ENCODE data around the gene ZFYVE19. TPM values are rescaled to one million over a fixed set of nuclear protein-coding genes. Genes with fewer than 3 reads are reported as not detected.
"Not testable (repeated sequence)": the region's sequence is repeated elsewhere in the genome, so short reads cannot be mapped to it uniquely, and the experiment has no call there.

Gene ZFYVE19
- total RNA-seq, 2 donors from 2014 or later, result 27.0 to 29.3 TPM

- Histone ChIP-seq H3K9me3 (no peaks in the 10 kb centered on the region), H3K36me3 (replicated peaks in 1 of 2; ENCODE audit: insufficient read depth in 1 of 2, low read depth in 2 of 2) (peaks cover 5 to 25% of the 10 kb centered on the region in 2 donors), H3K27me3 (no peaks in the 10 kb centered on the region), H3K4me3 (no peak overlapping the region), H3K27ac (peak overlapping the region; percentile 40 to 74 (median 65)), H3K4me1 (peaks cover 36% of the 10 kb centered on the region)
- TF ChIP-seq POLR2A (IDR thresholded peaks at IDR 0.05), result peak in 1 of 3 donors; percentile 11
- TF ChIP-seq, protein P1, sequence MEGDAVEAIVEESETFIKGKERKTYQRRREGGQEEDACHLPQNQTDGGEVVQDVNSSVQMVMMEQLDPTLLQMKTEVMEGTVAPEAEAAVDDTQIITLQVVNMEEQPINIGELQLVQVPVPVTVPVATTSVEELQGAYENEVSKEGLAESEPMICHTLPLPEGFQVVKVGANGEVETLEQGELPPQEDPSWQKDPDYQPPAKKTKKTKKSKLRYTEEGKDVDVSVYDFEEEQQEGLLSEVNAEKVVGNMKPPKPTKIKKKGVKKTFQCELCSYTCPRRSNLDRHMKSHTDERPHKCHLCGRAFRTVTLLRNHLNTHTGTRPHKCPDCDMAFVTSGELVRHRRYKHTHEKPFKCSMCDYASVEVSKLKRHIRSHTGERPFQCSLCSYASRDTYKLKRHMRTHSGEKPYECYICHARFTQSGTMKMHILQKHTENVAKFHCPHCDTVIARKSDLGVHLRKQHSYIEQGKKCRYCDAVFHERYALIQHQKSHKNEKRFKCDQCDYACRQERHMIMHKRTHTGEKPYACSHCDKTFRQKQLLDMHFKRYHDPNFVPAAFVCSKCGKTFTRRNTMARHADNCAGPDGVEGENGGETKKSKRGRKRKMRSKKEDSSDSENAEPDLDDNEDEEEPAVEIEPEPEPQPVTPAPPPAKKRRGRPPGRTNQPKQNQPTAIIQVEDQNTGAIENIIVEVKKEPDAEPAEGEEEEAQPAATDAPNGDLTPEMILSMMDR (IDR thresholded peaks at IDR 0.05), result peak; percentile 91 to 99 (median 99)
- ATAC-seq (peak; percentile 93), DNase-seq (peak; percentile 85 to 92 (median 88))
- WGBS, 2 donors, result 18 to 25% methylated on average over 12 to 15 of the region's 15 CpGs
- intact Hi-C loops (cut with DNase I), result loop anchor here (5.0 kb wide), 1 partner anchor 35 kb away; the partner anchor contains the start of gene VPS18
Measured at GRCh38 chr15:40857601-40858341, 50.9 kb downstream of the ZFYVE19 start.

DNA sequence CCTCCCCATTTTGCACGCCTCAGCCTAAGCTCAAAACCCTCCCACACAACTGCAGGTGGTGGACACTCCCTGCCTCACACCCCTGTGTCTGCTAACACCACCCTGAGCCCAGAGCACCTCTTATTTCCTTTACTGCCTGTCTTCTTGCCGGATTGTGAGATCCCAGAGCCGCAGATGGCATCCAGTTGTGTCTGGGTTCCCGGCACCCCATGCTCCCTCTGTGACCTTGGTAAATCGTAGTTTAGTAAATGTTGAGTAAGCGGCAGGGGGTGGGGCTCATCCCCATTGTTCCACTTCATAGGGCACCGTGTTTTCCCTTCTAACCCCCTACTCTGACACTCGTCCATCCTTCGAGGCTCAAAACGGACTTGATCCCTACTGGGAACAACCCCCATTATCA is 51.8 kb downstream of the ZFYVE19 start:
- no peaks in the 10 kb centered on the region for H3K27me3 ChIP-seq
- no peaks in the 10 kb centered on the region for H3K9me3 ChIP-seq
- peak; percentile 49 to 71 (median 66) for DNase-seq
- peaks cover 39% of the 10 kb centered on the region for H3K4me1 ChIP-seq
- intact Hi-C loops (cut with DNase I), result loop anchor here (5.0 kb wide), 1 partner anchor 34 kb away; the partner anchor contains the start of gene VPS18
- ATAC-seq, result no peak
- H3K4me3 ChIP-seq, result no peak overlapping the region
- peak overlapping the region; percentile 45 to 74 (median 52) for H3K27ac ChIP-seq
- H3K36me3 ChIP-seq (replicated peaks in 1 of 2; ENCODE audit: insufficient read depth in 1 of 2, low read depth in 2 of 2), result peaks cover 5 to 22% of the 10 kb centered on the region in 2 donors
- 31 to 33% methylated on average over 10 of the region's 10 CpGs for WGBS, 2 donors
- no peak for TF ChIP-seq POLR2A (IDR thresholded peaks at IDR 0.05)
- TF ChIP-seq, protein P1 (IDR thresholded peaks at IDR 0.05), result no peak

DNA sequence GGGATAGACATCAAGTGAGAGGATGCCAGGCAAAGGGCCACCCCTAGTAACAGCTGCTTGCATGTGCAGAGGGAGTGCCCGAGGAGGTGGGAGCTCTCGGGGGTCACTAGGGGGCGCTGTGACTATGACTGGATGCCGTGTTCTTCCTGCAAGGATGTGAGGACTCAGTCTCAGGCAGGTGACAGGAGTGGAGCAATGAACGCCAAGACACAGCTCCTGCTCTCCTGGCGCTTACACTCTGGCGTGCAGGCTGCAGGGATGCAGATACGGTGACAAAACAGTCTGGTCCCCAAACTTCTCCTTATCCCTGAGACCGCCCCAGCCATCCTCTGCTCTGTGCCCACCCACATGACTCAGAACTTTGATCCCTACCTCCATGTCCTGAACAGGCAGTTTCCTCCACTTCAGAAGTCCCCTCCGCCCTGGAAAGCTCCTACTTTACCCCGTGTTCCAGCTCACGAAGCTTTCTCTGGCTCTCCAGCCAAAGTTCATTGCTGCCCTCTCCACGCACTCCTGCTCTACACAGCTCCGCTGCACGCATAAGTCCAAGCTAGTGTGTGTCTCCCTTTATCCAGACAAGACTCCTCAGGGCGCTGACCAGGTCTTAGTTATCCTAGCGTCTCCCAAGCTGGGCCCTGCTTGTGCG is 52.4 kb downstream of the ZFYVE19 start:
- peak overlapping the region; percentile 45 to 74 (median 52) for H3K27ac ChIP-seq
- ATAC-seq, result peak; percentile 77

DNA sequence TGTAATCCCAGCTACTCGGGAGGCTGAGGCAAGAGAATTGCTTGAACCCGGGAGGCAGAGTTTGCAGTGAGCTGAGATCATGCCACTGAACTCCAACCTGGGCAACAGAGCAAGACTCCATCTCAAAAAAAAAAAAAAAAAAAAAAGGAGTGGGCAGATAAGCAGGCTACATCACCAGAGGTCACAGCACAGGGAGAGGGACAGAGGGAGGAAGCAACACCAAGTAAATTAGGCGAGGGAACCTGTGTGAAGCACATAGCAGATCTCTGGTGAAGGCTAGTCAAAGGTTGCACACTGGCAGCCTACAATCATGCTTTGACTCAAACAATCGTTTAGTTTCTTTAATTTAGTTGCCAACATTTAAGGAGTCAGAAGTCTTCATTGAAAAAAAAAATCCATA is 54.3 kb downstream of the ZFYVE19 start:
- H3K36me3 ChIP-seq (replicated peaks in 1 of 2; ENCODE audit: insufficient read depth in 1 of 2, low read depth in 2 of 2); H3K27me3 ChIP-seq; ATAC-seq; DNase-seq; H3K4me3 ChIP-seq; H3K9me3 ChIP-seq; intact Hi-C loops (cut with DNase I); H3K27ac ChIP-seq: not testable (repeated sequence)
- peaks cover 57% of the 10 kb centered on the region for H3K4me1 ChIP-seq
- WGBS, 2 donors, result 56 to 67% methylated on average over 4 of the region's 4 CpGs

More for the DNA sequence above, 52.4 kb downstream of the ZFYVE19 start:
- peak; percentile 87 to 94 (median 92) for DNase-seq
- Histone ChIP-seq H3K4me1 (peaks cover 45% of the 10 kb centered on the region), H3K36me3 (replicated peaks in 1 of 2; ENCODE audit: insufficient read depth in 1 of 2, low read depth in 2 of 2) (peaks cover 4 to 18% of the 10 kb centered on the region in 2 donors), H3K9me3 (no peaks in the 10 kb centered on the region), H3K4me3 (no peak overlapping the region), H3K27me3 (no peaks in the 10 kb centered on the region)
- TF ChIP-seq, protein P1 (IDR thresholded peaks at IDR 0.05), result peak; percentile 80 to 93 (median 89)
- peak in 1 of 3 donors; percentile 12 for TF ChIP-seq POLR2A (IDR thresholded peaks at IDR 0.05)
- WGBS, 2 donors, result 36% methylated on average over 16 to 18 of the region's 18 CpGs
- intact Hi-C loops (cut with DNase I), result loop anchor here (5.0 kb wide), 1 partner anchor 33 kb away; the partner anchor contains the start of gene VPS18

- intact Hi-C loops (cut with DNase I), result no loop called here
- Histone ChIP-seq H3K27ac (peak overlapping the region in 3 of 4 donors; percentile 43 to 77 (median 70)), H3K27me3 (no peaks in the 10 kb centered on the region), H3K4me3 (no peak overlapping the region), H3K36me3 (replicated peaks in 1 of 2; ENCODE audit: insufficient read depth in 1 of 2, low read depth in 2 of 2) (no peaks in the 10 kb centered on the region), H3K9me3 (no peaks in the 10 kb centered on the region), H3K4me1 (peaks cover 40% of the 10 kb centered on the region)
- TF ChIP-seq, protein P1 (IDR thresholded peaks at IDR 0.05), result no peak
- TF ChIP-seq POLR2A (IDR thresholded peaks at IDR 0.05), result no peak
- 18 to 30% methylated on average over 3 to 4 of the region's 4 CpGs for WGBS, 2 donors
- ATAC-seq (peak; percentile 38), DNase-seq (peak; percentile 40 to 64 (median 54))
Measured at GRCh38 chr15:40863660-40864270, 56.9 kb downstream of the ZFYVE19 start.
